Measurements from ENCODE around the gene TANK. TPM values are rescaled to one million over a fixed set of nuclear protein-coding genes. Genes with fewer than 3 reads are reported as not detected.
"Not testable (repeated sequence)": the region's sequence is repeated elsewhere in the genome, so short reads cannot be mapped to it uniquely, and the experiment has no call there.

The TANK gene
- total RNA-seq, 1 donor from 2014 or later = 72.2 TPM

- intact Hi-C loops (cut with micrococcal nuclease) = loop anchor here (10.0 kb wide), 3 partner anchors 830 to 1450 kb away; partner anchors contain the start of genes IFIH1 and MARCHF7
Measured at GRCh38 chr2:161165266-161165665, 5.0 kb downstream of the TANK start.

- intact Hi-C loops (cut with micrococcal nuclease) = loop anchor here (1.0 to 10.0 kb wide), 4 partner anchors 29 to 1451 kb away; partner anchors contain the start of genes IFIH1 and MARCHF7
Measured at GRCh38 chr2:161165811-161166210, 5.6 kb downstream of the TANK start.

GRCh38 chr2:161166538-161167409 lies 6.5 kb downstream of the TANK start:
- intact Hi-C loops (cut with micrococcal nuclease) = loop anchor here (1.0 to 10.0 kb wide), 4 partner anchors 29 to 1452 kb away; partner anchors contain the start of genes IFIH1 and MARCHF7

GRCh38 chr2:161169335-161169734 lies 9.1 kb downstream of the TANK start:
- intact Hi-C loops (cut with micrococcal nuclease) = loop anchor here (10.0 kb wide), 3 partner anchors 825 to 1455 kb away; partner anchors contain the start of genes IFIH1 and MARCHF7

GRCh38 chr2:161170377-161170776 lies 10.1 kb downstream of the TANK start:
- intact Hi-C loops (cut with micrococcal nuclease) = no loop called here

- intact Hi-C loops (cut with micrococcal nuclease) = no loop called here
Measured at GRCh38 chr2:161170958-161171932, 11.0 kb downstream of the TANK start.

GRCh38 chr2:161172901-161173540 lies 12.8 kb downstream of the TANK start:
- intact Hi-C loops (cut with micrococcal nuclease) = no loop called here

- intact Hi-C loops (cut with micrococcal nuclease) = no loop called here
Measured at GRCh38 chr2:161173541-161174194, 13.4 kb downstream of the TANK start.

- intact Hi-C loops (cut with micrococcal nuclease) = no loop called here
Measured at GRCh38 chr2:161177969-161178368, 17.7 kb downstream of the TANK start.

- intact Hi-C loops (cut with micrococcal nuclease) = no loop called here
Measured at GRCh38 chr2:161178756-161179155, 18.5 kb downstream of the TANK start.

GRCh38 chr2:161190050-161190449 lies 29.8 kb downstream of the TANK start:
- intact Hi-C loops (cut with micrococcal nuclease) = no loop called here

- intact Hi-C loops (cut with micrococcal nuclease) = not testable (repeated sequence)
Measured at GRCh38 chr2:161195602-161196001, 35.4 kb downstream of the TANK start.

- intact Hi-C loops (cut with micrococcal nuclease) = no loop called here
Measured at GRCh38 chr2:161199912-161200701, 39.9 kb downstream of the TANK start.

GRCh38 chr2:161204846-161205245 lies 44.6 kb downstream of the TANK start:
- intact Hi-C loops (cut with micrococcal nuclease) = no loop called here

- intact Hi-C loops (cut with micrococcal nuclease) = no loop called here
Measured at GRCh38 chr2:161206471-161207032, 46.3 kb downstream of the TANK start.

- intact Hi-C loops (cut with micrococcal nuclease) = no loop called here
Measured at GRCh38 chr2:161207941-161208340, 47.7 kb downstream of the TANK start.

- intact Hi-C loops (cut with micrococcal nuclease) = no loop called here
Measured at GRCh38 chr2:161208527-161209139, 48.4 kb downstream of the TANK start.

- intact Hi-C loops (cut with micrococcal nuclease) = no loop called here
Measured at GRCh38 chr2:161209902-161210301, 49.7 kb downstream of the TANK start.

- intact Hi-C loops (cut with micrococcal nuclease) = no loop called here
Measured at GRCh38 chr2:161217597-161218185, 57.5 kb downstream of the TANK start.

All from T-helper 2 cell treated with Interferon-gamma antibody and Interleukin-4, amounts not matched to agents 100 ng/mL and 5 ng/mL, for 36 hours (primary cell).